Transverse colon (tissue), 4 donors: ENCODE data around the gene PPP1R27. TPM values are rescaled to one million over a fixed set of nuclear protein-coding genes. Genes with fewer than 3 reads are reported as not detected.

Source experiments
- DNase-seq: peaks from one replicate; pipeline ENCODE4 v3.0.0-alpha.2; 2019
- H3K27ac ChIP-seq, 4 donors: fragments of 200-600 bp; sonication (generic); 2 replicates each; pipeline ENCODE4 v1.5.1; 2016 to 2018; ENCODE audit warnings: inconsistent platforms in 4 of 4
- H3K27me3 ChIP-seq: fragments of 200-600 bp; sonication (generic); 2 replicates; pipeline ENCODE4 v1.5.1; 2017; ENCODE audit warnings: inconsistent platforms
- H3K36me3 ChIP-seq, 4 donors: fragments of 200-600 bp; sonication (generic); 2 replicates each; pipeline ENCODE4 v1.5.1; 2017 to 2019; ENCODE audit warnings: inconsistent platforms in 4 of 4
- H3K4me1 ChIP-seq, 4 donors: fragments of 200-600 bp; sonication (generic); 2 replicates each; pipeline ENCODE4 v1.5.1; 2017 to 2020; ENCODE audit warnings: inconsistent platforms in 4 of 4
- H3K4me3 ChIP-seq, 4 donors: fragments of 200-600 bp; sonication (generic); 1 replicate in 1 of 4; 2 replicates in 3 of 4; pipeline versions ENCODE4 v1.5.1 to v1.6.1; 2017 to 2019; ENCODE audit warnings: inconsistent platforms in 4 of 4
- H3K9me3 ChIP-seq, 2 donors: fragments of 200-600 bp; sonication (generic); 2 replicates each; pipeline ENCODE4 v1.5.1; 2017 to 2019; ENCODE audit warnings: inconsistent platforms in 2 of 2
- EP300 ChIP-seq: sonication (generic); formaldehyde crosslinking; IDR thresholded peaks from one replicate; pipeline ENCODE4 v1.6.1; 2017; ENCODE audit warnings: antibody characterized with exemption, low read depth
- POLR2A ChIP-seq: fragments of 450-650 bp; IDR thresholded peaks from one replicate; pipeline ENCODE4 v1.6.1; 2016; ENCODE audit warnings: antibody characterized with exemption, mild to moderate bottlenecking, moderate library complexity
- POLR2AphosphoS5 ChIP-seq, 3 donors: sonication (generic); formaldehyde crosslinking; IDR thresholded peaks; one replicate each; pipeline ENCODE4 v1.6.1; 2016; ENCODE audit warnings: antibody characterized with exemption in 3 of 3
- WGBS, 2 donors: methylation state at CpG; one replicate each; pipeline ENCODE4 v1.1.5; 2018; ENCODE audit warnings: low coverage in 1 of 2; 5-methylcytosine and 5-hydroxymethylcytosine counted together
- in situ Hi-C, 4 donors: fragments of 200-750 bp; cut with MboI; loops; one replicate each; pipeline versions ENCODE4 v1.15.0 to v1.15.1; 2017; ENCODE audit warnings: low sequenced_read_pairs in 3 of 4, low pct_ligation_motif_present in 1 of 4, low pct_unique_long_range_greater_than_20kb in 1 of 4
- intact Hi-C: fragments of 100-400 bp; cut with DNase I; formaldehyde crosslinking; loops from one replicate; pipeline ENCODE4 v1.15.1; 2023; ENCODE audit warnings: low total_unique reads
- total RNA-seq, 4 donors: library from RNA; depleted of rRNA; stranded (reverse); fragments of >200 nt; gene quantifications; one replicate each; pipeline ENCODE4 v1.1.0, GENCODE V29; 2016
- TF ChIP-seq, protein P1 (sequence below), 5 experiments: fragments of 200-600 bp in 3 of 5; fragments of 450-650 bp in 2 of 5; sonication (generic) in 3 of 5; IDR thresholded peaks; 1 replicate in 2 of 5; 2 replicates in 3 of 5; pipeline ENCODE4 v1.5.1; 2016 to 2017; ENCODE audit warnings: antibody characterized with exemption in 5 of 5, inconsistent platforms in 3 of 5, mild to moderate bottlenecking in 2 of 5, moderate library complexity in 1 of 5

The PPP1R27 gene
- total RNA-seq, 4 donors from 2014 or later: 0.68 TPM; not detected in 3

GRCh38 chr17:81877569-81877968 is 42.7 kb upstream of the PPP1R27 start:
- in situ Hi-C loops (no loop called here), intact Hi-C loops (no loop called here)
- peaks cover 3 to 5% (median 4%) of the 10 kb centered on the region in 4 donors for H3K4me1 ChIP-seq
- DNase-seq: no peak
- no peak overlapping the region for H3K4me3 ChIP-seq
- H3K27me3 ChIP-seq: no peaks in the 10 kb centered on the region
- TF ChIP-seq, protein P1, sequence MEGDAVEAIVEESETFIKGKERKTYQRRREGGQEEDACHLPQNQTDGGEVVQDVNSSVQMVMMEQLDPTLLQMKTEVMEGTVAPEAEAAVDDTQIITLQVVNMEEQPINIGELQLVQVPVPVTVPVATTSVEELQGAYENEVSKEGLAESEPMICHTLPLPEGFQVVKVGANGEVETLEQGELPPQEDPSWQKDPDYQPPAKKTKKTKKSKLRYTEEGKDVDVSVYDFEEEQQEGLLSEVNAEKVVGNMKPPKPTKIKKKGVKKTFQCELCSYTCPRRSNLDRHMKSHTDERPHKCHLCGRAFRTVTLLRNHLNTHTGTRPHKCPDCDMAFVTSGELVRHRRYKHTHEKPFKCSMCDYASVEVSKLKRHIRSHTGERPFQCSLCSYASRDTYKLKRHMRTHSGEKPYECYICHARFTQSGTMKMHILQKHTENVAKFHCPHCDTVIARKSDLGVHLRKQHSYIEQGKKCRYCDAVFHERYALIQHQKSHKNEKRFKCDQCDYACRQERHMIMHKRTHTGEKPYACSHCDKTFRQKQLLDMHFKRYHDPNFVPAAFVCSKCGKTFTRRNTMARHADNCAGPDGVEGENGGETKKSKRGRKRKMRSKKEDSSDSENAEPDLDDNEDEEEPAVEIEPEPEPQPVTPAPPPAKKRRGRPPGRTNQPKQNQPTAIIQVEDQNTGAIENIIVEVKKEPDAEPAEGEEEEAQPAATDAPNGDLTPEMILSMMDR (IDR thresholded peaks at IDR 0.05): no peak
- TF ChIP-seq POLR2AphosphoS5 (IDR thresholded peaks at IDR 0.05) (no peak), POLR2A (no peak), EP300 (no peak)
- peaks cover 0 to 7% (median 0%) of the 10 kb centered on the region in 4 donors for H3K36me3 ChIP-seq
- 94% methylated on average over 5 of the region's 5 CpGs; no CpG with 5 or more reads in 1 of the 2 donors for WGBS, 2 donors
- no peak overlapping the region for H3K27ac ChIP-seq
- no peaks in the 10 kb centered on the region for H3K9me3 ChIP-seq

DNA sequence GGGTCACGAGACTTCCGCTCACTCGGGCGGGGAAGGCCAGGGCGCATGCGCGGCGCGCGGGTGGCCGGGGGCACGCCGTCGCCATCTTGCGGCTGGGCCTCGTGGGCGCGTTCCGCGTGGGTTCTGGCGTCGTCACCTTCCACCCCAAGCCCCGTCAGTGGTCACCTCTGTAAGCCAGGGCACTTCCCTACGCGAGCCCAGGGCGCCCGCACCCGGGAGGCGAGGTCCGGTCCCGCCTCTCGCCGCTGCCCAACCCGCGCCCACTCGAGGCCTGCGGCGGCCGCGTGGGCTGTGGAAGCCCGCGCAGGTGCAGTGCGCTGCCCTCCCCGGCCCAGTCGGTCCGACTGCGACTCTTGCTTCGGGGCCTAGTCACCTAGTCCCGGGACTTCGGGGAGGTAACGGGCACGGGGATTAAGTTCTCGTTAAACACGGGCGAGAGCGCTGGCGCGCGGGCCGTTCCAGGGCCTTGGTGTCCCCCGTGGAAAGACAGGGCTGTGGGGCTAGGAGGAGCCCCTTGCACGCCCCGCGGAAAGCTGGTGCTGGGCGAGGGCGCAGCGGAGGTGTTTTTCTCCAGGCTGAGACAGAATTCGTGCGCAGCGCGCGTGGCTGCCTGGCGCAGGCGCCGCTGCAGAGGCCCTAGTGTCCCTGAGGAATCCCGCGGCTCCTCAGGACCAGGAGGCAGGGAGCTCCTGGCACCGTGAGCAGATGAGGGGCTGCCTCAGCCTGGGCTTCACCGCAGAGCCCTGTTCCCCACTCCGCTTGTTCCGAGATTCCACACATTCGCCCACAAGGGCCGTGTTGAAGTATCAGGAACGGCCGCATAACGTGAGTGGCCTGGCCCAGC is 36.8 kb upstream of the PPP1R27 start:
- intact Hi-C loops (no loop called here), in situ Hi-C loops (no loop called here)
- no peaks in the 10 kb centered on the region for H3K9me3 ChIP-seq
- WGBS, 2 donors: 1% methylated on average over 47 of the region's 86 CpGs; no CpG with 5 or more reads in 1 of the 2 donors
- peaks cover 0 to 4% (median 0%) of the 10 kb centered on the region in 4 donors for H3K36me3 ChIP-seq
- TF ChIP-seq POLR2A (peak; percentile 92), POLR2AphosphoS5 (IDR thresholded peaks at IDR 0.05) (peak; percentile 28 to 99 (median 98)), EP300 (no peak)
- TF ChIP-seq, protein P1 (IDR thresholded peaks at IDR 0.05): peak in 3 of 5 experiments; percentile 5 to 53 (median 35)
- peaks cover 38 to 51% (median 47%) of the 10 kb centered on the region in 4 donors for H3K4me1 ChIP-seq
- peak overlapping the region; percentile 96 to 100 (median 98) for H3K27ac ChIP-seq
- peak; percentile 96 for DNase-seq
- H3K4me3 ChIP-seq: peak overlapping the region; percentile 82 to 93 (median 86)
- H3K27me3 ChIP-seq: no peaks in the 10 kb centered on the region

GRCh38 chr17:81870981-81871386 is 36.1 kb upstream of the PPP1R27 start, which contains the start of gene ARHGDIA:
Gene ARHGDIA, minus strand, starts transcription at chr17:81871337. Its CDS starts 1,407 bp downstream, at chr17:81869930.
- no peak for DNase-seq
- Histone ChIP-seq H3K4me3 (peak within 1 kb of the TSS; percentile 82 to 93 (median 86)), H3K4me1 (peaks cover 44 to 57% (median 53%) of the 10 kb centered on the region in 4 donors), H3K36me3 (peaks cover 0 to 4% (median 0%) of the 10 kb centered on the region in 4 donors), H3K27me3 (no peaks in the 10 kb centered on the region), H3K27ac (peak within 1 kb of the TSS; percentile 96 to 100 (median 98)), H3K9me3 (no peaks in the 10 kb centered on the region)
- in situ Hi-C loops: no loop called here
- no peak for TF ChIP-seq EP300
- TF ChIP-seq, protein P1 (IDR thresholded peaks at IDR 0.05): no peak
- TF ChIP-seq POLR2AphosphoS5 (IDR thresholded peaks at IDR 0.05): peak in 1 of 3 donors; percentile 99
- intact Hi-C loops: no loop called here
- WGBS, 2 donors: 0% methylated on average over 33 of the region's 64 CpGs; no CpG with 5 or more reads in 1 of the 2 donors
